ENCODE measurements around the gene PANK1.

The PANK1 gene

DNA sequence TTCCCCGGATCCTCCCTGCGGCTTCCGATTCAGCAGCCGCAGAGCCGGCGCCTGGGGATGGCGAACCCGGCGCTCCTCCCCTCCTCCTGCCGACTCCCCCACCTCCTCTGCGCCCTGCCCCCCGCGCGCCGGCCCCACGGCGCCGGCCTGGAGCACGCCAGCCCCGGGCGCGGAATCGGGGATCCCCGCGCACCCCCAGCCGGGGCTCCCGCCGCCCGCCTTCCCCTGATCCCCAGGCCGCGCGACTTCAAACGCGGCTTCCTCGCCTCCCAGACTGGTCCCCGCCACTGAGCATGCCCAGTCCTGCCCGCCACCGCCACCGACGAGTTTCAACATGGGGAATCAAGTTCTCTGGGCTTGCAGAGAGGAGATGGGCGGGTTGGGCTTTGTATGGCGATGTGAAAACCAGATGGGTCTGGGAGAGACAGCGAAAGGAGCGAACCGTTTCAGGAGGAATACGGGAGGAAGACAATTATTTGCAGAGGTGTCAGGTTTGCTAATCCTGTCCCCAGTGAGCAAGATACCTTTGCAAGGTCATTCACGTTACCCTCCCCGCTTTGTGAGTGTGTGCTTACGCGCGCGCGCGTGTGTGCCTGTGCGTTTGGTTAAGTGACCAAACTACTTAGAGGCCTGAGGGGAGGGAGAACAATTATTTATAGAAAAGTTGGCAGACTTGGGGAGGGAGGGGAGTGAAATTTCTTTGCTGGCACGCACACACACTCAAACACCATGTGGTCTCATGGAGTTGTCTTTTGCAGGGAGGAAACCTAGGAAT lies at the start of gene PANK1:
TSS of gene PANK1 (minus strand) at position 276 of the 775 bp plus-strand sequence. CDS start 351 bp downstream, outside the sequence.
- peak; percentile 84 for DNase-seq

DNA sequence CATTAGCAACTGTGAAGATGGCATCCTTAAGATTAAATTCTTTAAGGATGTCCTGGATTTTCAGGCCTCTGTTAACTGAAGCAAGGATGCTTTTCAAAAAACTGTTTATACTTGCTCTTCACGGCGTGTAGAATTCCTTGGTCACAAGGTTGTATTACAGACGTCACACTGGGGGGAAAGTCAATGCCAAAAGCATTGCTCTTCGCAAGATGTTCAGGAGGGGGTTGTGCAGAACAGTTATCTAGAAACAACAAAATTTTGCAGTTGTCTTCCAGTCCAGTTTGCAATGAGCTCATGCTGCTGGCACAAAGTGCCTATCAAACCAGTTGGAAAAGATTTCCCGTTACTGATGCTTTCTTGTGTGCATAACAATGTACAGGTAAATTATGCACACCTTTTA lies 48.1 kb upstream of the PANK1 start:
- no peak for DNase-seq

DNA sequence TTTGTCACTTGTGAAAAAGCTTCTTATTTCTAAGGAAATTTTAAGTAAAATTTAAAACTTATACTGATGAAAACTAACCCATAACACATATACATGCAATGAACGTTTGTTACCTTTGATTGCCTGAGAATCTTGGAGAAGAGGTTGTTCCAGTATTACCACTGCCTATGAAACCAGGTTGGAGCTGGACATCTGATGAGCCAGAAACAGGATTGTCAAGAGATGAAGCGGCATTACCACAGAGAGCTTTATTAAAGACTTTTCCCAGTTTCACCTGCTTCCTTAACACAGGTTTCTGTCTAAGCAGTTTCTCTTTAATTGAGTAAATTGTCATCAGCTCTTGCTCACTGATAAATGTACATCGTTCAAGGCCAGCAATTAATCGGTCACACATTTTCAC lies 47.4 kb upstream of the PANK1 start:
- no peak for DNase-seq

GRCh38 chr10:89690027-89690426 lies 45.0 kb upstream of the PANK1 start:
- no peak for DNase-seq

DNA sequence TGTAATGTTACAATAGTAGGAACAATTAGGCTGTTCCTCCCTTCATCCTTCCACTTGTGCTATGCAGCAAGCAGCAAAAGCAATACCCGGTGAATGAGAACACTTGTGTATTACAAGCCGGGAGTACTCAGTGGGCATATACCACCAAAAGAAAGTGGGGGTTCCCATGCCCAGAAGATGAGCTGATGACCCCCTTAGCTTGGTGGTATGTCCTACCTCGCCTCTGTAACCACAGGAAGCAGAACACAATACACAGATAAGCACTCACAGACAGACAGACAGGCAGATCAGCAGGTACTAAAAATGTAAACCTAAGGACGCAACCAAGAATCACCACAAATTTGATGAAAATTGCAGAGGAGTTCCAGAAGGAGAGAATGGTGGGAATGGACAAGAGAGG lies 40.9 kb upstream of the PANK1 start:
- DNase-seq: no peak

DNA sequence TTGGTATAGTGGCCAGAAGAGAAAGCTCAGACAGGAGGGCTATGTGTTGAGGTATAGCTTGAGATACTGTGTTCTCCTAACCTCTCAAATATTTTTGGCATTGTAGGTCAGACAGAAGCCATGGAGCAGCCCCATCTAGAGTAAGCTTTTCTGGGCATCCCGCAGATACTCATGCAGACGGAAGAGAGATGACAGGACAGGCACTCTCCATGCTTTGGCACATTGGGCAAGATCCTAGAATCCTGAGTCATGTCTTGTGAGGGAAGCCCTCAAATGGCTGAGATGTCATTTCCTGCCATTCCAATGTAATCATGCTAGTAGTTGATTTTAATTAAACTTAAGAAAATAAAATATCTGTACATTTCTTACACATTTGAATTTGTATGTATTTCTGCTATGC lies 39.6 kb upstream of the PANK1 start:
- no peak for DNase-seq

- no peak for DNase-seq
These were observed 38.8 kb upstream of the PANK1 start for GRCh38 chr10:89683883-89684282.

GRCh38 chr10:89679986-89680385 lies 34.9 kb upstream of the PANK1 start:
- no peak for DNase-seq

DNA sequence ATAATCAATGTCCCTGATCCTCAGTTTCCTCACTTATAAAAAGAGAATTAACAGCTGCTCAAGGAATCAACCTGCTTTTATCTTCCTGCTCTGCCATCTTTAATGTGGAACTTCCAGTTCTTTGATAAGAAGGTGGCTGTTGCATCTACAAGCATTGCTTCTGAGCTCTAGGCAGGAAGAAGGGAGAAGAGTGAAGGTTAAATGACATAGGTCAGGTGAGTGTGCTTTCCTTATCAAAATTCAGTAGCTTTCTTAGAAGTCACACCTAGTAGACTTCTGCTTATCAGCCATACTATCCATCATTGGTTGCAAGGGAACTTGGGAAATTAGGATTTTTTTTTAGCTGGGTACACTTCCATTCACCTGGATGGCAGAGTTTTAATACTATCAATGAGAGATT lies 32.3 kb upstream of the PANK1 start:
- DNase-seq: no peak

DNA sequence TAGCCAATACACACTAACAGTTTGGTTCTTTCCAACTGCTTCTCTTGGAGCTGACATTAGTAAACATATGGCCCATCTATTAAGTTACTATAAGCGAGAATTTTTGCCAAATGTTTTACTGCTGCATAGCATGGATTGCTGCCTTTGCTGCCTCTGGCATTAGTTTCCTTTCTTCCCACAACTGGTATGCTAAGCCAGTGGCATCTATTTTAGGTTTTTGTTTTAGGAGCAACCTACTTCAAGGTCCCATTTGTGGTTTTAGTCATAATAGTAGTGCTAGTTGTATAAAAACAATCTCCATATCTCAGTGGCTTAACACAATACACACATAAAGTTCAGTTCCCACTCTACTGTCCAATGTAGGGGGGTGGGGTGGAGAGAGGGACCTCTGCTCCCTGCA lies 25.9 kb upstream of the PANK1 start:
- DNase-seq: no peak

- DNase-seq: no peak
These were observed 24.9 kb upstream of the PANK1 start for GRCh38 chr10:89669985-89670384.

- DNase-seq: no peak
These were observed 23.5 kb upstream of the PANK1 start for GRCh38 chr10:89668386-89669071.

- no peak for DNase-seq
These were observed 21.1 kb upstream of the PANK1 start for GRCh38 chr10:89666138-89666537.

- DNase-seq: no peak
These were observed 20.3 kb upstream of the PANK1 start for GRCh38 chr10:89665302-89665701.

DNA sequence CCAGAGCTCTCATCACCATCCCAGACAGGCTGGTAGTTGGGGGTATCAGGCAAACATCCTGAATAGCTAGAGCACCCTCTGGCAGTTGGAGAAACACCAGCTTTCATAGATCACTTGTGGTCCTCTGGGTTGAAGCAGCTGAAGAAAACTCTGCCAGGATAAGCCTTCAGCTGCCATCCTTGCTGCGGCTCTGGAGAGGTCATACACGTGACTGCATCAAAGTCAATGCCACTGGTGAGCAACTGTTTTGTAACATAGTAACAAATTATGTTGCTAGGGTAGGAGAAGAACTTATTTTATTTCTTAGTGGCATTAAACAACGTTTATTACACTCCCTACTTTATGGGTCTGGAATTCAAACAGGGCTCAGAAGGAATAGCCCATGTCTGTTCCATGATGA lies 19.2 kb upstream of the PANK1 start:
- no peak for DNase-seq

DNA sequence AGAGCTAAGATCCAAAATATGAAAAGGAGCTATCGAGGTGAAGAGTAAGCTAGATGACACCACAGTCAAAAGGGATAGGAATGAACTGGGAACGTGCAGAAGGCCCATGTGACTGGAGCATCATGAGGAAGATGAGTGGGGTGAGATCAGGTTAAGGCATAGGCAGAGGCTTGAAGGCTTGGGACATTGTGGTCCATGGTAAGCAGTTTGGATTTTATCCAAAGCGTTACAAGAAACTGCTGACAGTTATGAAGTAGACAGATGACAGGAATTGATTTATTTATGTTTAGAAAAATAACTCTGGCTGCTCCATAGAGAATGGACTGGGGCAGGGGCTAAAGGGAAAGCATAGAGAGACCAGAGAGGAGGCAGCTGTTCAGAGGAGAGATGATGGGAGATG lies 18.1 kb upstream of the PANK1 start:
- DNase-seq: no peak

DNA sequence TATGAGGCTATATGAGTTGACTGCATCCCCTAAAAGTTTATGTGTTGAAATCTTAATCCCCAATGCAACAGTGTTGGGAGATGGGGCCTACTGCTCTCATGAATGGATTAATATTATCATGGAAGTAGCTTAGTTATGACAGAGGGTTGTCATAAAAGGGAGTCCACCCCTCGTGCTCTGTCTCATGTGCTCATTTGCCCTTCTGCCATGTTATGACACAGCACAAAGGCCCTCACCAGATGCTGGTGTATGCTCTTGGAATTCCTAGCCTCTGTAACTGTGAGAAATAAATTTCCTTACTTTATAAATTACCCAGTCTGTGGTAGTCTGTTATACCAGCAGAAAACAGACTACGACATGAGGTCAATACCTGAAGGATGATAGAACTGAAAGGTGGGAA lies 17.6 kb upstream of the PANK1 start:
- DNase-seq: no peak

DNA sequence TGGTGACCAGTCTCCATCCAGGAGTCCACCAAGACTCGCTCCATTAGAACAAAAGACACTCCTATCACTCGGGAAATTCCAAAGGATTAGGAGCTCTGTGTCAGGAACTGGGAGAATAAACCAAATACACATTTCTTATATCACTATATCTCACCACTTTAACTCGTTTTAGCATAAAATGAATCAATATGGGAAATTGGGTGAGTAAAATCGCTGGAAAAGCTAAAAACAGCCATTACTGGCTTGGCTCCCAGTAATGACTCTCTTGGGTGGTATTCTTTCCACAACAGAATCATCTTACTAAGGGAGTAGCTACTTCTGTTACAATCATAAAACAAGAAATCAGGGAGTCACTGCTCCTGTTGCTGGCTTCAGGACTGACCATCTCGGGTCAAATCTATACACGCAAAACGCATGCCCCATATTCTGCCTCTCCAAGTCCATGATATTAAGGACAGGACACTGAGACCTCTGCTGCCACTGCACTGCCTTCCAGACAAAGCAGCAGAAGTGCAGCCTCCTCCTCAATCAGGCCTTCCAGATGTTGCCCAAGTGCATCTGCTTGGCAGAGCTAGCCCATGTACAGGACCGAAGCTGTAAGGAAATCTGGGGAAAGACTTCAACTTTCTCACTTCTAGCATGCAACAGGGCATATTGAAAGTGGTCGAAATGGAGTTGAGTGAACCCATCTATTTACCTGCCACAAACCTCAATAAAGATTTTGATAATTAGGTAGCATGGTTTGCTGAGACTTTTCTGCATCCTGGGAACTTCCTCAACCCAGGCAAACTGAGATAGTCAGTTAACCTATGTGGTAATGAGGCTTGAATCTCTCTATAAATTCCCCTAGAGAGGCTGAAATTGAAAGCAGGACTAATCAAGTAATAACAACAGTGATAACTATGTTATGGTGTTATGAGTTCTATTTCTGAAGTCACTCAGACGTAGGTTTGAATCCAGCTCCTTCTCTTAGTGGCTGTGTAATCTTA lies 14.4 kb upstream of the PANK1 start:
- DNase-seq: no peak

DNA sequence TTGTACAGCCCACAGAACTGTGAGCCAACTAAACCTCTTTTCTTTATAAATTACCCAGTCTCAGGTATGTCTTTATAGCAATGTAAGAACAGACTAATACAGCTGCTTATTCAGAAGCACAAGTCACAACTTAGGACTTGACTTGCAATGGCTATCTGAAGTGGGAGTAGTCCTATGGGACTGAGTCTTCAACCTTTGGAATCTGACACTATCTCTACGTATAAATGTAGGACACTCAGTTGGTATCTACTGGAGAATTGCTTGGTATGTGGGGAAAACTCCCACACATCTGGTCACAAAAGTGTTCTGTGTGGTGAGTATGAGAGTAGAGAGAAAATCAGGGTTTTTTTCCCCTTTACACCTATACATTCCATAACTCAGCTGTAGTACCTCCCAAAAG lies 12.3 kb upstream of the PANK1 start:
- no peak for DNase-seq

- DNase-seq: no peak
These were observed 10.7 kb upstream of the PANK1 start for GRCh38 chr10:89655722-89656121.

DNA sequence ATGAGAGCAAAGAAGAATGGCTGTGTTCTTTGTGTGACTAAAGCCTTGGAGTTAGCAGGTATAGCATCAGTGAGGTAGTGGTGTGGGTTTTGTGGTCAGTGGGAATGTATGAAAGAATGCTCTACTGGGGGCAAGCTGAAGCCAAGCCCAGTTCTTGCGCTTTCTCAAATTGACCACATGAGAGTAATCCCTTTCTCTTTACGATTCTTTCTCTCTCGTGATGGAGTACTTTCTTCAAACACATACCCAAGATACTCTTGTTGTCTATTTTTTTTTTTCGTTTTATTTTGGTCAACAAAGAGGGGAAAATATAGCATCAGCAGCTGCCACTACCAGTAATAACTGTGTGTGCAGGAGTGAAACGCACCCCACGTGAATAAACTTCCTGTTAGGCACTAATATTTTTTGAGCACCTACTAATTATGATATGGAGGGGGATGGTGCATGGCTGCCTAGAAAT lies 8.4 kb upstream of the PANK1 start:
- no peak for DNase-seq

- no peak for DNase-seq
These were observed 7.8 kb upstream of the PANK1 start for GRCh38 chr10:89652806-89653370.

Data from activated CD4-positive, alpha-beta T cell treated with anti-CD3 and anti-CD28 coated beads for 48 hours (primary cell).